HCT116 (cell line): ENCODE data around the gene LZTR1. TPM values are rescaled to one million over a fixed set of nuclear protein-coding genes. Genes with fewer than 3 reads are reported as not detected.

Source experiments
- ATAC-seq: fragments of 200-7000 bp; cut with Tn5 transposase; 2 replicates; pipeline ENCODE4 v1.9.1; 2020; ENCODE audit warnings: mild to moderate bottlenecking, moderate library complexity
- BruUV-seq: library from RNA; stranded (reverse); fragments of 400-500 nt; replicated peaks from 2 replicates; lab custom pipeline; 2021; lab: Mats Ljungman, UMichigan
- CTCF ChIA-PET: fragments of 300-600 bp; sonication (Branson Sonifier 250); formaldehyde crosslinking; loops from one replicate; lab custom pipeline; 2021; ENCODE audit warnings: antibody characterized with exemption; lab: Charles Lee
- POLR2A ChIA-PET: fragments of 300-600, 350-600 bp; sonication (Branson Sonifier 250); formaldehyde crosslinking; loops from one replicate; lab custom pipeline; 2021; ENCODE audit warnings: antibody characterized with exemption; lab: Charles Lee
- RAD21 ChIA-PET, 2 experiments: fragments of 300-600 bp; sonication (Branson Sonifier 250); formaldehyde crosslinking; loops; one replicate each; lab custom pipeline; 2023; ENCODE audit warnings: low total read pairs in 2 of 2; ENCODE audit not compliant: uncharacterized antibody in 2 of 2, unreplicated experiment in 2 of 2, low non-redundant PET in 1 of 2; lab: Charles Lee
- DNase-seq: peaks from one replicate; pipeline ENCODE4 v3.0.0-alpha.2; 2010; ENCODE audit warnings: low read depth, low spot score
- H2AFZ ChIP-seq: fragments of 200-600 bp; shearing (Covaris generic), sonication (generic); 2 replicates; pipeline ENCODE4 v1.6.1; 2017; ENCODE audit warnings: low read depth, mixed run types, mixed read lengths, antibody characterized with exemption, low read length; ENCODE audit not compliant: poor library complexity, severe bottlenecking
- H3K27ac ChIP-seq: 2 replicates; pipeline ENCODE4 v1.5.1; 2012; ENCODE audit warnings: low read depth, low read length
- H3K27me3 ChIP-seq: fragments of 200-600 bp; sonication (generic); 2 replicates; pipeline ENCODE4 v1.6.1; 2016; ENCODE audit warnings: mixed run types, low read length, mixed read lengths; ENCODE audit not compliant: insufficient read depth
- H3K36me3 ChIP-seq, 2 experiments: fragments of 200-500 bp in 1 of 2; fragments of 200-600 bp in 1 of 2; sonication (Bioruptor generic) in 1 of 2; sonication (generic) in 1 of 2; 2 replicates each; pipeline versions ENCODE4 v1.5.1 to v1.6.1; 2014 to 2016; ENCODE audit warnings: low read length in 2 of 2, inconsistent platforms in 1 of 2, mixed read lengths in 1 of 2, mixed run types in 1 of 2; ENCODE audit not compliant: insufficient read depth in 2 of 2, control insufficient read depth in 1 of 2
- H3K4me1 ChIP-seq, 2 experiments: fragments of 200-600 bp in 1 of 2; sonication (generic) in 1 of 2; 2 replicates each; pipeline versions ENCODE4 v1.5.1 to v1.6.1; 2012 to 2017; ENCODE audit warnings: low read length in 2 of 2, inconsistent platforms in 1 of 2, mild to moderate bottlenecking in 1 of 2, mixed read lengths in 1 of 2, mixed run types in 1 of 2, moderate library complexity in 1 of 2; ENCODE audit not compliant: insufficient read depth in 2 of 2, control insufficient read depth in 1 of 2
- H3K4me2 ChIP-seq: fragments of 200-600 bp; sonication (generic); 2 replicates; pipeline ENCODE4 v1.6.1; 2017; ENCODE audit warnings: mixed run types, low read length, mixed read lengths
- H3K4me3 ChIP-seq, 2 experiments: fragments of 200-600 bp in 1 of 2; sonication (generic) in 1 of 2; replicated peaks in 1 of 2; 2 replicates each; pipeline ENCODE4 v1.5.1; 2011 to 2016; ENCODE audit warnings: low read length in 2 of 2, control low read depth in 1 of 2, low read depth in 1 of 2, mild to moderate bottlenecking in 1 of 2, mixed read lengths in 1 of 2, mixed run types in 1 of 2
- H3K79me2 ChIP-seq: fragments of 200-600 bp; sonication (generic); 2 replicates; pipeline ENCODE4 v1.6.1; 2017; ENCODE audit warnings: mild to moderate bottlenecking, mixed run types, low read length, moderate library complexity, mixed read lengths; ENCODE audit not compliant: insufficient read depth
- H3K9ac ChIP-seq: fragments of 200-600 bp; sonication (generic); 2 replicates; pipeline ENCODE4 v1.6.1; 2016; ENCODE audit warnings: low read length, mixed read lengths
- H3K9me2 ChIP-seq: fragments of 200-600 bp; sonication (generic), shearing (Covaris generic); 2 replicates; pipeline ENCODE4 v1.6.1; 2017; ENCODE audit warnings: mixed run types, mild to moderate bottlenecking, moderate library complexity; ENCODE audit not compliant: insufficient read depth
- H3K9me3 ChIP-seq, 2 experiments: fragments of 200-500 bp in 1 of 2; fragments of 200-600 bp in 1 of 2; sonication (Bioruptor generic) in 1 of 2; sonication (generic) in 1 of 2; 2 replicates each; pipeline ENCODE4 v1.6.1; 2014 to 2017; ENCODE audit warnings: low read length in 2 of 2, mixed read lengths in 2 of 2, inconsistent platforms in 1 of 2, low read depth in 1 of 2, mild to moderate bottlenecking in 1 of 2, mixed run types in 1 of 2, moderate library complexity in 1 of 2; ENCODE audit not compliant: control insufficient read depth in 1 of 2, insufficient read depth in 1 of 2
- H4K20me1 ChIP-seq: fragments of 200-600 bp; sonication (generic), shearing (Covaris generic); 2 replicates; pipeline ENCODE4 v1.6.1; 2017; ENCODE audit warnings: mixed run types, mild to moderate bottlenecking, moderate library complexity; ENCODE audit not compliant: insufficient read depth
- CEBPB ChIP-seq: IDR thresholded peaks from 2 replicates; pipeline ENCODE4 v1.6.1; 2012; ENCODE audit warnings: low read depth
- EGR1 ChIP-seq: IDR thresholded peaks from 2 replicates; pipeline ENCODE4 v1.6.1; 2012; ENCODE audit warnings: low read depth
- MAX ChIP-seq: IDR thresholded peaks from 2 replicates; pipeline ENCODE4 v1.6.1; 2012
- RAD21 ChIP-seq: IDR thresholded peaks from 2 replicates; pipeline ENCODE4 v1.6.1; 2012; ENCODE audit warnings: low read depth, mild to moderate bottlenecking
- TCF7L2 ChIP-seq: IDR thresholded peaks from 2 replicates; pipeline ENCODE4 v1.7.0; 2011; ENCODE audit warnings: borderline replicate concordance, inconsistent platforms; ENCODE audit not compliant: insufficient read depth, insufficient read length; ENCODE audit errors: extremely low read depth
- ZFX ChIP-seq: fragments of 450-650 bp; IDR thresholded peaks from 2 replicates; pipeline ENCODE4 v1.6.1; 2017
- ZNF274 ChIP-seq: fragments of 200-500 bp; sonication (Bioruptor generic); IDR thresholded peaks from 2 replicates; pipeline ENCODE4 v1.6.1; 2014; ENCODE audit warnings: mild to moderate bottlenecking, low read depth, low read length, inconsistent platforms
- intact Hi-C: fragments of 100-400 bp; cut with micrococcal nuclease; formaldehyde crosslinking; loops from 2 replicates; pipeline ENCODE4 v1.10.0; 2022
- total RNA-seq: library from RNA; stranded (reverse); gene quantifications from one replicate; pipeline ENCODE4 v1.2.1, GENCODE V29; 2021; ENCODE audit not compliant: unreplicated experiment

LZTR1 gene
- total RNA-seq, 1 experiment from 2014 or later, result 56.5 TPM

GRCh38 chr22:21014726-21015465, 32.8 kb downstream of the LZTR1 start, which contains the start of gene P2RX6:
TSS of gene P2RX6 (plus strand) at chr22:21015165. CDS start at chr22:21015175, 10 bp downstream.
- ATAC-seq (no peak), DNase-seq (no peak)
- CTCF ChIA-PET, result no interaction called here
- H3K79me2 ChIP-seq, result no peaks in the 10 kb centered on the region
- no peaks in the 10 kb centered on the region for H3K36me3 ChIP-seq
- H3K9ac ChIP-seq, result peak within 1 kb of the TSS; percentile 42
- no peaks in the 10 kb centered on the region for H4K20me1 ChIP-seq
- intact Hi-C loops, result no loop called here
- peaks cover 15 to 20% of the 10 kb centered on the region in 2 experiments for H3K4me1 ChIP-seq
- RAD21 ChIA-PET, result no interaction called here
- H3K4me3 ChIP-seq, result peak within 1 kb of the TSS; percentile 38 to 54
- peak within 1 kb of the TSS; percentile 46; the same call in 1 of the 2 replicates for H3K27ac ChIP-seq
- H3K4me2 ChIP-seq, result peak within 1 kb of the TSS; percentile 82
- TF ChIP-seq ZFX, result no peak
- TF ChIP-seq EGR1, result no peak
- TF ChIP-seq RAD21, result no peak
- H3K27me3 ChIP-seq, result no peaks in the 10 kb centered on the region
- no peaks in the 10 kb centered on the region for H3K9me3 ChIP-seq
- BruUV-seq, result no TSS peak
- H2AFZ ChIP-seq, result peak within 1 kb of the TSS; percentile 31
- H3K9me2 ChIP-seq, result no peaks in the 10 kb centered on the region
- POLR2A ChIA-PET, result interaction anchor here (1.2 kb wide), 1 partner anchor 13 kb away, joined by 3 read pairs; the partner anchor contains the start of gene THAP7

- TF ChIP-seq CEBPB (no peak), TCF7L2 (no peak), ZNF274 (no peak), MAX (no peak)
- H4K20me1 ChIP-seq, result no peaks in the 10 kb centered on the region
- no peak overlapping the region for H3K9ac ChIP-seq
- no peaks in the 10 kb centered on the region for H3K9me2 ChIP-seq
- BruUV-seq, result no TSS peak
- intact Hi-C loops, result no loop called here
- no peaks in the 10 kb centered on the region for H3K27me3 ChIP-seq
- H3K79me2 ChIP-seq, result no peaks in the 10 kb centered on the region
- CTCF ChIA-PET, result no interaction called here
- no peak overlapping the region for H3K27ac ChIP-seq
- H3K4me3 ChIP-seq, result no peak overlapping the region
- ATAC-seq, result no peak
- no peaks in the 10 kb centered on the region for H3K9me3 ChIP-seq
- H3K4me1 ChIP-seq, result peaks cover 15 to 20% of the 10 kb centered on the region in 2 experiments
- RAD21 ChIA-PET, result no interaction called here
- no peaks in the 10 kb centered on the region for H3K36me3 ChIP-seq
- POLR2A ChIA-PET, result no interaction called here
- DNase-seq, result no peak
- H3K4me2 ChIP-seq, result no peak overlapping the region
- H2AFZ ChIP-seq, result no peak overlapping the region
Observed at GRCh38 chr22:21015466-21016006, 33.4 kb downstream of the LZTR1 start.
